HG03097 (cell line): ENCODE measurements around the gene CASR.

Source experiments
- ATAC-seq: cut with Tn5 transposase; IDR thresholded peaks from one replicate; pipeline ENCODE4 v1.9.1; 2021; ENCODE audit not compliant: unreplicated experiment, low FRiP score

The CASR gene

GRCh38 chr3:122301063-122301462 is 117.6 kb downstream of the CASR start:
- no peak for ATAC-seq

GRCh38 chr3:122305818-122306621 is 122.6 kb downstream of the CASR start:
- no peak for ATAC-seq

- no peak for ATAC-seq
These were observed 123.1 kb downstream of the CASR start for GRCh38 chr3:122306622-122306953.

- ATAC-seq: no peak
These were observed 123.7 kb downstream of the CASR start for GRCh38 chr3:122307094-122307687.

- ATAC-seq: no peak
These were observed 124.5 kb downstream of the CASR start for GRCh38 chr3:122307976-122308375.

GRCh38 chr3:122310361-122310760 is 126.9 kb downstream of the CASR start:
- ATAC-seq: no peak

- ATAC-seq: no peak
These were observed 129.4 kb downstream of the CASR start for GRCh38 chr3:122312826-122313225.

GRCh38 chr3:122313281-122313680 is 129.8 kb downstream of the CASR start:
- ATAC-seq: no peak

GRCh38 chr3:122314228-122314876 is 130.9 kb downstream of the CASR start:
- no peak for ATAC-seq

- no peak for ATAC-seq
These were observed 132.2 kb downstream of the CASR start for GRCh38 chr3:122315619-122316018.

- no peak for ATAC-seq
These were observed 132.9 kb downstream of the CASR start for GRCh38 chr3:122316368-122316767.

- no peak for ATAC-seq
These were observed 135.2 kb downstream of the CASR start for GRCh38 chr3:122318620-122319019.

GRCh38 chr3:122322095-122323075 is 138.9 kb downstream of the CASR start:
- no peak for ATAC-seq

- ATAC-seq: no peak
These were observed 141.4 kb downstream of the CASR start, which contains the start of gene CSTA for GRCh38 chr3:122324871-122325323. TSS of gene CSTA (plus strand) at chr3:122325248. CDS start at chr3:122325293, 45 bp downstream.

- no peak for ATAC-seq
These were observed 142.3 kb downstream of the CASR start for GRCh38 chr3:122325769-122326168.

GRCh38 chr3:122331886-122332285 is 148.4 kb downstream of the CASR start:
- ATAC-seq: no peak

- no peak for ATAC-seq
These were observed 149.1 kb downstream of the CASR start for GRCh38 chr3:122332551-122332950.
